HFF-Myc (cell line): Measurements from ENCODE around the gene CCDC85C.

Experiments
- DNase-seq: peaks from one replicate; pipeline ENCODE4 v3.0.0-alpha.2; 2011; ENCODE audit warnings: low read depth; ENCODE audit errors: extremely low read depth
- H3K4me3 ChIP-seq: replicated peaks from 2 replicates; pipeline ENCODE4 v1.5.1; 2011; ENCODE audit warnings: low read depth, mild to moderate bottlenecking, control low read depth, low read length
- TF ChIP-seq, protein P1 (sequence below): IDR thresholded peaks from 2 replicates; pipeline ENCODE4 v1.5.1; 2012; ENCODE audit warnings: mild to moderate bottlenecking, low read depth, low read length, control low read depth; ENCODE audit errors: missing control alignments

The CCDC85C gene

DNA sequence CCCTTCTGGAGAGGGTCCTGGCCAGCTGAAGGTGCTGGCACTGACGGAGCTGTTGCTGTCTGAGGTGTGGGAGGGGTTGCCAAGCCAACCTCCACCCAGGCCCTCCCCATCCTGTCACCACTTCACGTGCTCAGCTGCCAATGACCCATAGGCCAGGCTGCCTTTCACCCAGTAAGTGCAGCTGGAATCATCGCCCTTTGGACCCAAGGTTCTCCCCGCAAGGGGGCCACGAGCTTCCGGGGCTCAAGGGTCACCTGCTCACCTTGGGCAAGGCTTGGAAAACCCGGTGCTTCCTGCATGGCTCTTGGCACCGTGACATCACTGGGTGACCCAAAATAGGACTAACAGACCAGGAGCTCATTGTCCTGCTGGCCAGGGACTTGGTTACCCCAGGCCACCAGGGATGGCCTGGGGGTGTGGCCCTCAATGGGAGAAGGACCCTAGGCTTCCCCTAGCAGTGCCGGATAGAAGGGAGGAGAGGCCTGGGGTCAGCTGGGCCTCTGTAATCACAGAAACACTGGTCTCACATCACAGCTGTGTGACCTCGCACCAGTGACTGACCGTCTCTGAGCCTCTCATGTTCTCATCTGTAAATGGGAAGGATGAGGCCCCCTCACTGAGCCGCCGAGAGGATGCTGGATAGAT is 51.3 kb downstream of the CCDC85C start:
- TF ChIP-seq, protein P1, sequence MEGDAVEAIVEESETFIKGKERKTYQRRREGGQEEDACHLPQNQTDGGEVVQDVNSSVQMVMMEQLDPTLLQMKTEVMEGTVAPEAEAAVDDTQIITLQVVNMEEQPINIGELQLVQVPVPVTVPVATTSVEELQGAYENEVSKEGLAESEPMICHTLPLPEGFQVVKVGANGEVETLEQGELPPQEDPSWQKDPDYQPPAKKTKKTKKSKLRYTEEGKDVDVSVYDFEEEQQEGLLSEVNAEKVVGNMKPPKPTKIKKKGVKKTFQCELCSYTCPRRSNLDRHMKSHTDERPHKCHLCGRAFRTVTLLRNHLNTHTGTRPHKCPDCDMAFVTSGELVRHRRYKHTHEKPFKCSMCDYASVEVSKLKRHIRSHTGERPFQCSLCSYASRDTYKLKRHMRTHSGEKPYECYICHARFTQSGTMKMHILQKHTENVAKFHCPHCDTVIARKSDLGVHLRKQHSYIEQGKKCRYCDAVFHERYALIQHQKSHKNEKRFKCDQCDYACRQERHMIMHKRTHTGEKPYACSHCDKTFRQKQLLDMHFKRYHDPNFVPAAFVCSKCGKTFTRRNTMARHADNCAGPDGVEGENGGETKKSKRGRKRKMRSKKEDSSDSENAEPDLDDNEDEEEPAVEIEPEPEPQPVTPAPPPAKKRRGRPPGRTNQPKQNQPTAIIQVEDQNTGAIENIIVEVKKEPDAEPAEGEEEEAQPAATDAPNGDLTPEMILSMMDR, result no peak
- DNase-seq, result no peak
- no peak overlapping the region for H3K4me3 ChIP-seq

DNA sequence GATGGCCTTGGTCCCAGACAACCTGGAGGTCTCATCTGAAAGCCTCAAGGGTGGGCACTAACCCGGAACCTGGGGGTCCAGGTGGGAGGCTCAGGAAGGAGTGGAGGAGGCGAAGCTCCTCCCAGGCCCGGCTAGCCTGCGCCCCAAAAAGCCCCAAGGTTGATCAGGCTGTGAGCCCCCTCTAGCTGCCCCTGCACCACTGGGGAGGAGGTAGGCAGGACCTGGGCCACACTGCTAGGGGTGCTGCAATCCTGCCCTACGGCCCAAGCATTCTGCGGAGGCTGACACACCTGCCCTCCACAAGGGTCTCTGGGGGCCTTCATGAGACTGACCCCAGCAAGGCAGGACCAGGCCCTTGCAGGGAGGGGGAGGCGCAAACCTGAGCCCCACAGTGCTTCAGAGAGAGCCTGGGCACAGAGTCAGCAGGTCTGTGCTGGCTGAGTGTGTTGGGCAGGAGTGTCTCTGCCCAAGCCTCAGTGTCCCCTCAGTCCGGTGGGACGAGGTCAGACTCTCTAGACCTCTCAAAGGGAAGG is 51.9 kb downstream of the CCDC85C start:
- no peak overlapping the region for H3K4me3 ChIP-seq
- DNase-seq, result no peak
- TF ChIP-seq, protein P1, result no peak

DNA sequence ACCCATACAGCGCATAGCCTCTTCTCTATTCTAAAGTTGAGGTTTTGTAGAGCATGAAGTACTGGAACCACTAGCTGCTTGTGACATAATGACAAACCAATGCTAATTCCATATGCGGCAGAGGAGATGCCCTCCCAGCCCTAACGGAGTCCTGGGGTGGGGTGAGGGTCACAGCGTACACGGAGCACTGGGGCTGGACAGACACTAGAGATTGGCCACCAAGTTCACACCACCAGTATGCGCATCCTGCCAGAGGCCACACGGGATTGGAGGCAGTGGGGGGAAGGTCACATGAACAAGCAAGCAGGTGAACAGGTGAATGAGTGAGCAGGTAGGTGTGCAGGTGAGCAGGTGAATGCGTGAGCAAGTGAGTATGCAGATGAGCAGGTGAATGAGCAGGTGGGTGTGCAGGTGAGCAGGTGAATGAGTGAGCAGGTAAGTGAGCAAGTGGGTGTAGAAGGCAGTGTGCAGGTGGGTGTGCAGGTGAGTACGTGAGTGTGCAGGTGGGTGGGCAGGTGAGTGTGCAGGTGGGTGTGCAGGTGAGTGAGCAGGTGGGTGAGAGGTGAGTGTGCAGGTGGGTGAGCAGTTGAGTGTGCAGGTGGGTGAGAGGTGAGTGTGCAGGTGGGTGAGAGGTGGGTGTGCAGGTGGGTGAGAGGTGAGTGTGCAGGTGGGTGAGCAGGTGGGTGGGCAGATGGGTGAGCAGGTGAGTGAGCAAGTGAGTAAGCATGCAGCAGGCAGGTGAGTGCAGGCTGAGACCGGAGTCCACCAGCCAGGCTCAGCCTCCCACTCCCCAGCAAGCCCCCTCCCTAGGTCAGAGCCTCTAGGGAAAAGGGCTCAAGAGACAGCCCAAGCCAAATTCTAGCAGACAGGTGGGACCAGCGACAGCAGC is 52.7 kb downstream of the CCDC85C start:
- no peak overlapping the region for H3K4me3 ChIP-seq
- no peak for DNase-seq
- TF ChIP-seq, protein P1, result no peak

DNA sequence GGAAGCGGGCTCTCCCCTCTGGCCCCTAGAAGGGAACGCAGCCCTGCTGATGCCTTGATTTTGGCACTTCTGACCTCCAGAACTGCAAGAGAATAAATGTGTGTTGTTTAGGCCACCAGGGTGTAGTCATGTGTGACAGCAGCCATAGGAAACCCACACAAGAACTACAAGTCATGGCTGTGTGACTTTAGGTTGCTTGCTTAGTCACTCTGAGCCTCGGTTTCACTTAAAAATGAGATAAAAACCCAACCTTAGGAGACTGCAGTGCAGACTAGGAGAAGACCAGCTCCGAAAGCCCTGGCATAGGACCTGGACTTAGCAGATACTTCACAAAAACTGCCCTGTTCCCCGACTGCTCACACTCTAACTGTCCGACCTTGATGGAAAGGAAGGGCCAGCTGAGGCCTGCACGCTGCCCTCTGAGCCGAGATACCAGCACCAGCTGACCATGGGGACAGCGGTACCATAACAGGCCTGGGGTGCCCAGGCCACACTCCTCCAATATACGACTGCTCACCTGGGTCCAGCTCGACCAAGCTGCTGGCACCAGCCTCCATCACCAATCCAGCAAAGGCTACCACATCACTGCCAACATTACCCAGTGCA is 53.5 kb downstream of the CCDC85C start:
- H3K4me3 ChIP-seq, result no peak overlapping the region
- no peak for DNase-seq
- TF ChIP-seq, protein P1, result no peak

DNA sequence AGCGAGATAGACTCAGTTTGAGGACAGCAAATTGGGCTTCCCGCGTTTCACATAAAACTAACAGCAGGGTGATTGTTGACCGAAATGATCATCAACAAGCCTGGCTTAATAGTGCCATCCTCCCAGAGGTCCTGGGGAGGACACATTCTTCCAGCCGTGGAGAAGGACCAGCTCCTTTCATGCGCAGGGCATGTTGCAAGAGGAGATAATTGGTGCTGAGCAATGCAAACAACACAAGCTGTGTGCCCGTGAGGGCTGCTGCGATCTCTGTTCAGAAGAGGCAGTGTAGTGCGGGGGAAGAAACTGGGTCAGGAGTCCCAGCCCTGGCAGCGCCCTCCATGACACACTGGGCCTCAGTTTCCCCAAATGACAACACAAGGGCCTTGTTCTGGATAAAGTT is 54.3 kb downstream of the CCDC85C start:
- DNase-seq, result no peak
- TF ChIP-seq, protein P1, result no peak
- H3K4me3 ChIP-seq, result no peak overlapping the region

DNA sequence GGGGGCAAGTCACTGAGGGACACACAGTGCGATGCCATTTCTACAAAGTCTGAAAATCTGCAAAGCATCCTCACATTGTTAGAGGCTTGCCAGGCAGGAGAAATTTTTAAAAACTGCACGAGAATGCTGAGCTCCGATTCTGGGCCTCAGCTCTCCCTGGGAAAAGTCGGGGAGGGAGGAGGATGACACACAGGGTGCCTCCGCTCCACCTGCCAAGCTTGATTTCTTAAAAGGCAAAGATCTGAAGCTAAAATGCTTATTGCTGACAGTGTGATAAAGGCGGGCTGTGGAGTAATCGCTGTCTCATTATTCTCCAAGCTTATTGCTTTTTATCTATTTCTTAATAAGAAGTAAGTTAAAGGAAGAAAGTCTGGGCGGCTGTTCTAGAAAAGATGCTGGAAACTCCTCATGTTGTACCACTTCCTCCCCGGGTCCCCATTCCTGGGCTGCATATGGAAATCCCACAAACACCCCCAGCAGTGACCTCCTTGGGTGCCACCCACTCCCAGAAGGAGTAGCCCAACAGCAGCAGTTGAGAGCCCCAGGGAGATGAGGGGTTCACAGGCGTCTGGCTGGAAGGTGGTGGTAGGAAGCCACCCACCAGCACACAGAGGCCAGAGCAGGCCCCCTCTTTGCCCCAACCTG is 55.0 kb downstream of the CCDC85C start:
- DNase-seq, result no peak
- TF ChIP-seq, protein P1, result no peak
- H3K4me3 ChIP-seq, result no peak overlapping the region
